ENCODE measurements around the gene FHL2. TPM values are rescaled to one million over a fixed set of nuclear protein-coding genes. Genes with fewer than 3 reads are reported as not detected.
A peak's percentile ranks its signal among the peaks of the same experiment; 100 is the strongest.

Gene FHL2
- total RNA-seq, 6 experiments from 2014 or later = 4.2 to 36.6 (median 12.0) TPM

DNA sequence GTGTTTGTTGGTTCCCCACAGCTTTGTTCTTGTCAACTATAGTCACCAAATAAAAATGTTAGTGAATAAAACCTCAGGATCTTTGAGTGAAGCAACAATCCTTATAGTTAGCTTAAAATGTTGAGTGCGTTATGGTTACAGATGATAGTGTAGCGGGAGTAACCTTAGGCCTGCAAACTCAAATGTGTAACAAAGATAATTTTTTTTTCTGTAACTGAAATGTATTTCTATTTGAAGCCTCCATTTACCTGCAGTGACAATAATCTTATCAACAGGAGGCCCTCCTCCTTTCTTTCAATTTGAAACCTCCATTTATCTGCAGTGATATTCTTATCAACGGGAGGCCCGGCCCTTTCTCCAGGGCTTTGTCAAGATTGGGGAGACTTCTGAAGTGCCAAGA lies 64.6 kb downstream of the FHL2 start:
- 91% methylated on average over 4 of the region's 4 CpGs for WGBS (ENCODE audit: insufficient coverage, low coverage, low lambda C conversion rate, missing lambda C conversion rate)
- TF ChIP-seq POLR2A (IDR thresholded peaks at IDR 0.05) = no peak
- TF ChIP-seq, protein P1, sequence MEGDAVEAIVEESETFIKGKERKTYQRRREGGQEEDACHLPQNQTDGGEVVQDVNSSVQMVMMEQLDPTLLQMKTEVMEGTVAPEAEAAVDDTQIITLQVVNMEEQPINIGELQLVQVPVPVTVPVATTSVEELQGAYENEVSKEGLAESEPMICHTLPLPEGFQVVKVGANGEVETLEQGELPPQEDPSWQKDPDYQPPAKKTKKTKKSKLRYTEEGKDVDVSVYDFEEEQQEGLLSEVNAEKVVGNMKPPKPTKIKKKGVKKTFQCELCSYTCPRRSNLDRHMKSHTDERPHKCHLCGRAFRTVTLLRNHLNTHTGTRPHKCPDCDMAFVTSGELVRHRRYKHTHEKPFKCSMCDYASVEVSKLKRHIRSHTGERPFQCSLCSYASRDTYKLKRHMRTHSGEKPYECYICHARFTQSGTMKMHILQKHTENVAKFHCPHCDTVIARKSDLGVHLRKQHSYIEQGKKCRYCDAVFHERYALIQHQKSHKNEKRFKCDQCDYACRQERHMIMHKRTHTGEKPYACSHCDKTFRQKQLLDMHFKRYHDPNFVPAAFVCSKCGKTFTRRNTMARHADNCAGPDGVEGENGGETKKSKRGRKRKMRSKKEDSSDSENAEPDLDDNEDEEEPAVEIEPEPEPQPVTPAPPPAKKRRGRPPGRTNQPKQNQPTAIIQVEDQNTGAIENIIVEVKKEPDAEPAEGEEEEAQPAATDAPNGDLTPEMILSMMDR (IDR thresholded peaks at IDR 0.05) = no peak

DNA sequence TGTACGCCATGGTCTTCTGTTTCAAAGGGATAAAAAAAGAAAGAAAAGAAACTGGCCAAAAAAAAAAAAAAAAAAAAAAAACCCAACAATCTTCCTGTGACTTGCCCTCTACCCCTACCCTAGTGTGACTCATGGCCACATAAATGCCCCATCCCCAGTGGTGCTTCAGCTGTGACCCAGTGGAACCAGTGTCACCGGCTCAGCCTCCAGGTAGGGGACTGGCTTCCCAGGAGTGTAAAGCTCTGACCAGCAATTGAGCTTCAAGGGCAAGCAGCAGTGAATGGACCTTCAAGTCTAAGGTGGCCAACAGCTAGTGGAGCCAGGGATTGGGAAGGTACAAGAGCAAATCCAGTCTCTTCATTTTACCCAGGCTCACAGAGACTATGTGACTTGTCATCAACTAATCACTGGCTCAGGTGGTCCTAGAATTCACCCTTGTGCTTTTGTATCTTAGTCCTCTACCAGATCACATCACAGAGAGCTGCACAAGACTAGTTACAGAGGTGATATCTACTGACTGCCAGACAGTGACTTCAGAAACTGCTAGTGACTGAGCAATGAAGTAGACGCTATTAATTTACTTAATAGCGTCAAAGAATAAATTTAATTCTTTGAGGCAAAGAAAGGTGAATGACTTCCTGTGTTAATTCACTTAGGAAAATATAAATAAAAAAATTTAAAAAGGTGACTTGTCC lies 68.0 kb downstream of the FHL2 start:
- ATAC-seq (no peak), DNase-seq (no peak)
- H3K4me3 ChIP-seq = peak overlapping the region in 1 of 3 donors; percentile 74
- no peaks in the 10 kb centered on the region for H3K9me3 ChIP-seq
- peaks cover 0 to 10% (median 4%) of the 10 kb centered on the region in 4 donors for H3K4me1 ChIP-seq
- H3K27ac ChIP-seq = no peak overlapping the region
- H3K36me3 ChIP-seq = peaks cover 0 to 2% (median 0%) of the 10 kb centered on the region in 4 donors
- WGBS (ENCODE audit: insufficient coverage, low coverage, low lambda C conversion rate, missing lambda C conversion rate) = 96% methylated on average over 3 of the region's 4 CpGs
- intact Hi-C loops (cut with DNase I) = no loop called here
- TF ChIP-seq, protein P1 (IDR thresholded peaks at IDR 0.05) = no peak
- TF ChIP-seq POLR2A (IDR thresholded peaks at IDR 0.05) = no peak
- H3K27me3 ChIP-seq = no peaks in the 10 kb centered on the region

More for the DNA sequence above, 64.6 kb downstream of the FHL2 start:
- DNase-seq (no peak), ATAC-seq (no peak)
- Histone ChIP-seq H3K9me3 (no peaks in the 10 kb centered on the region), H3K4me3 (no peak overlapping the region), H3K36me3 (peaks cover 0 to 2% (median 0%) of the 10 kb centered on the region in 4 donors), H3K4me1 (peaks cover 0 to 25% (median 14%) of the 10 kb centered on the region in 4 donors), H3K27me3 (no peaks in the 10 kb centered on the region), H3K27ac (no peak overlapping the region)
- intact Hi-C loops (cut with DNase I) = no loop called here

DNA sequence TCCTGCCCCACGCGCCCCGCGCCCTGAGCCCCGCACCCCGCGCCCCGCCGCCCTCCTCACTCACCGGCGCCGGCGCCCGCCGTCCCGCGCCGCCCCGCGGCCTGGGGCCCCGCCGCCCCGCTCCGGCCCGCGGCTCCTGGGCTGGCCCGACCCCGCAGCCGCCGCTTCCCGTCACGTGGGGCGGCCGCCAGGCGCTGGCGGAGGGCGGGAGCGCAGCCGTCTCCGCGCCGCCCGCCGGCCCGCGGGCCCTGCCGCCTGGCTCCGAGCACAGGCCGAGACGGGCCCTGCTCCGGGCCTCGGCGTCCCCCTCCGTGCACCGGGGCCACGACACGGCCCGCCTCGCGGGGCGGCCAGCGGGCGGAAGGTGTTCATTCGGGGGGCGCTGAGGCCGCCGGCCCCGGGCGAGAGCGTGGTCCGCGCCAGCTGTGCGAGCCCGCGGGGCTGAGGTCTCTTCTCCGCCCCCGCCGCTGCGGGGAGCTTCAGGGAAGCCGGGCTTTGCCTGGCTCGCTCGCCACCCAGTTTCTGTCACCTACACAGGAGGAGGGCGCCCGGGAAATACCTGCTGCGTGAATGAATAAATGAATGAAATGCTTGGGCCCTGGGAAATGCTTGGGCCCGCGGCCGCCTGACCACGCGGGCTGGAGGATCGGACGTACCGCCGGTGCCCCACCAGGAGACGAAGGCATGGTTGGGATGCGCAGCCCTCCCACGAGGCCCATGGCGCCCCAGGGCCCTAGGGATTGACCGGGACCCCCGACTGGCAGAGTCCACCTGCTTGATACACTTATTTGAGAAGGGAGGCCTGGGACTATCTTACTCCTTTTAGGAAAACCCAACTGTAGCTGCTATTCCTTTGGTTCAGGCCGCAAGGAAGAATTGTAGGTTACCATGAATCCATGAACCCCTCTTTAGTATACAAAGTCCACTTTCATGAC lies 69.0 kb downstream of the FHL2 start, which contains the start of gene TGFBRAP1:
TSS of gene TGFBRAP1 (minus strand) at position 175 of the 935 bp plus-strand sequence. CDS start 21,434 bp downstream, outside the sequence.
- DNase-seq (peak; percentile 64 to 70 (median 70)), ATAC-seq (peak; percentile 77 to 91 (median 86))
- 4% methylated on average over 29 of the region's 101 CpGs for WGBS (ENCODE audit: insufficient coverage, low coverage, low lambda C conversion rate, missing lambda C conversion rate)
- H3K9me3 ChIP-seq = no peaks in the 10 kb centered on the region
- no peaks in the 10 kb centered on the region for H3K27me3 ChIP-seq
- peaks cover 0 to 2% (median 0%) of the 10 kb centered on the region in 4 donors for H3K36me3 ChIP-seq
- intact Hi-C loops (cut with DNase I) = no loop called here
- peak within 1 kb of the TSS; percentile 57 to 74 (median 60) for H3K4me3 ChIP-seq
- H3K27ac ChIP-seq = peak within 1 kb of the TSS; percentile 74 to 89 (median 81)
- peaks cover 0 to 10% (median 4%) of the 10 kb centered on the region in 4 donors for H3K4me1 ChIP-seq
- TF ChIP-seq, protein P1 (IDR thresholded peaks at IDR 0.05) = no peak
- TF ChIP-seq POLR2A (IDR thresholded peaks at IDR 0.05) = peak; percentile 72

DNA sequence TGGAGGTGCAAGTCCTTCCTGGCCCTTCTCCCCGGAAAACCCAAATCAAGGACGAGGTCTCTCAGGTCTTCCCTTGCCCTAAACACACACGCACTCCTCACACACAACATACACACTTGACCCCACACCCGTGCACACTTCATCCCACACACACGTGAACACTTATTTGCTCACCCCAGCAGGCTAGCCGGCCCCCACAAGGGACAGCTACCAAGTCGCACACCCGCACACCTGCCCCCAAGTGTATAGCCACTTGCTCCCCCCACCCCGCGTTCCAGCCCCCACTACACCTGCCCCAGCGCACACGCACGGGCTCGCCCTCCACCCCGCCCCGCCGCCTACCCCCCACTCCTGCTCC lies 69.7 kb downstream of the FHL2 start:
- Histone ChIP-seq H3K27ac (peak overlapping the region; percentile 41 to 67 (median 52)), H3K36me3 (peaks cover 0 to 2% (median 0%) of the 10 kb centered on the region in 4 donors), H3K4me1 (peaks cover 0 to 10% (median 4%) of the 10 kb centered on the region in 4 donors), H3K9me3 (no peaks in the 10 kb centered on the region), H3K4me3 (peak overlapping the region; percentile 44 to 74 (median 56)), H3K27me3 (no peaks in the 10 kb centered on the region)
- intact Hi-C loops (cut with DNase I) = no loop called here
- TF ChIP-seq, protein P1 (IDR thresholded peaks at IDR 0.05) = no peak
- no peak for TF ChIP-seq POLR2A (IDR thresholded peaks at IDR 0.05)
- DNase-seq (peak in 1 of 3 donors; percentile 36), ATAC-seq (peak; percentile 12 to 37 (median 24))
- WGBS (ENCODE audit: insufficient coverage, low coverage, low lambda C conversion rate, missing lambda C conversion rate) = 0% methylated on average over 17 of the region's 17 CpGs

All from right lobe of liver (tissue), 6 donors.